GM19468 (cell line): Measurements from ENCODE around the gene TBC1D9.

Experiments used
- ATAC-seq: cut with Tn5 transposase; IDR thresholded peaks from one replicate; pipeline ENCODE4 v1.9.1; 2021; ENCODE audit warnings: mild to moderate bottlenecking, moderate library complexity, moderate number of reproducible peaks; ENCODE audit not compliant: unreplicated experiment; ENCODE audit errors: extremely low read depth

TBC1D9 gene

GRCh38 chr4:140571620-140572019 lies 184.6 kb downstream of the TBC1D9 start:
- ATAC-seq = no peak
